Fibroblast of skin of scalp (primary cell): ENCODE measurements around the gene BBS10. TPM values are rescaled to one million over a fixed set of nuclear protein-coding genes. Genes with fewer than 3 reads are reported as not detected.
"Not testable (repeated sequence)": the region's sequence is repeated elsewhere in the genome, so short reads cannot be mapped to it uniquely, and the experiment has no call there.

Experiments
- DNase-seq: peaks from one replicate; pipeline ENCODE4 v3.0.0-alpha.2; 2013
- polyA plus RNA-seq, 2 experiments: library from polyadenylated mRNA; unstranded; fragments of 120-200 nt; gene quantifications; one replicate each; pipeline ENCODE4 v1.2.1, GENCODE V29; 2013; ENCODE audit not compliant: insufficient read length in 2 of 2

BBS10 gene
- polyA plus RNA-seq (2013, experiment 1 of 2; ENCODE audit: insufficient read length) = 8.4 TPM
- polyA plus RNA-seq (2013, experiment 2 of 2; ENCODE audit: insufficient read length) = 9.3 TPM

GRCh38 chr12:76348079-76348901 lies at the start of gene BBS10:
TSS of gene BBS10 (minus strand) at chr12:76348415. CDS start at chr12:76348358, 57 bp downstream.
- DNase-seq = peak; percentile 93

- no peak for DNase-seq
Observed at GRCh38 chr12:76391461-76391860, 43.2 kb upstream of the BBS10 start.

- no peak for DNase-seq
Observed at GRCh38 chr12:76387614-76388013, 39.4 kb upstream of the BBS10 start.

- no peak for DNase-seq
Observed at GRCh38 chr12:76384560-76384959, 36.3 kb upstream of the BBS10 start.

GRCh38 chr12:76383988-76384387 lies 35.8 kb upstream of the BBS10 start:
- DNase-seq = no peak

GRCh38 chr12:76379261-76379660 lies 31.0 kb upstream of the BBS10 start:
- no peak for DNase-seq

- not testable (repeated sequence) for DNase-seq
Observed at GRCh38 chr12:76376876-76377275, 28.7 kb upstream of the BBS10 start.

- DNase-seq = no peak
Observed at GRCh38 chr12:76375939-76376338, 27.7 kb upstream of the BBS10 start.

- peak; percentile 2 for DNase-seq
Observed at GRCh38 chr12:76375470-76375869, 27.3 kb upstream of the BBS10 start.

GRCh38 chr12:76374386-76375020 lies 26.3 kb upstream of the BBS10 start:
- DNase-seq = peak; percentile 26

- no peak for DNase-seq
Observed at GRCh38 chr12:76368230-76368629, 20.0 kb upstream of the BBS10 start.

GRCh38 chr12:76366163-76366562 lies 17.9 kb upstream of the BBS10 start:
- no peak for DNase-seq

GRCh38 chr12:76364131-76364530 lies 15.9 kb upstream of the BBS10 start:
- not testable (repeated sequence) for DNase-seq

- no peak for DNase-seq
Observed at GRCh38 chr12:76360316-76360715, 12.1 kb upstream of the BBS10 start.

- no peak for DNase-seq
Observed at GRCh38 chr12:76356071-76356470, 7.9 kb upstream of the BBS10 start.

GRCh38 chr12:76346798-76347420 lies 1.3 kb downstream of the BBS10 start:
- DNase-seq = peak; percentile 75

GRCh38 chr12:76346236-76346635 lies 2.0 kb downstream of the BBS10 start:
- DNase-seq = peak; percentile 30

GRCh38 chr12:76345569-76345968 lies 2.6 kb downstream of the BBS10 start:
- no peak for DNase-seq

GRCh38 chr12:76341436-76342030 lies 6.7 kb downstream of the BBS10 start:
- peak; percentile 20 for DNase-seq

- DNase-seq = no peak
Observed at GRCh38 chr12:76340680-76341435, 7.4 kb downstream of the BBS10 start.

- peak; percentile 68 for DNase-seq
Observed at GRCh38 chr12:76337583-76337982, 10.6 kb downstream of the BBS10 start.

GRCh38 chr12:76332606-76333005 lies 15.6 kb downstream of the BBS10 start:
- DNase-seq = no peak
